22Rv1 (cell line): ENCODE data around the gene FAM180B.

ENCODE experiments used
- CTCF ChIP-seq: fragments of 450-650 bp; IDR thresholded peaks from 2 replicates; pipeline ENCODE4 v1.5.1; 2017; ENCODE audit warnings: mild to moderate bottlenecking
- ZFX ChIP-seq: fragments of 450-650 bp; IDR thresholded peaks from 2 replicates; pipeline ENCODE4 v1.6.1; 2017; ENCODE audit warnings: antibody characterized with exemption, borderline replicate concordance

GRCh38 chr11:47592970-47593369 is 6.5 kb downstream of the FAM180B start:
- TF ChIP-seq CTCF = no peak
- TF ChIP-seq ZFX = no peak
